ENCODE measurements around the gene SLC25A17.
"Not testable (repeated sequence)": the region's sequence is repeated elsewhere in the genome, so short reads cannot be mapped to it uniquely, and the experiment has no call there.

The SLC25A17 gene

DNA sequence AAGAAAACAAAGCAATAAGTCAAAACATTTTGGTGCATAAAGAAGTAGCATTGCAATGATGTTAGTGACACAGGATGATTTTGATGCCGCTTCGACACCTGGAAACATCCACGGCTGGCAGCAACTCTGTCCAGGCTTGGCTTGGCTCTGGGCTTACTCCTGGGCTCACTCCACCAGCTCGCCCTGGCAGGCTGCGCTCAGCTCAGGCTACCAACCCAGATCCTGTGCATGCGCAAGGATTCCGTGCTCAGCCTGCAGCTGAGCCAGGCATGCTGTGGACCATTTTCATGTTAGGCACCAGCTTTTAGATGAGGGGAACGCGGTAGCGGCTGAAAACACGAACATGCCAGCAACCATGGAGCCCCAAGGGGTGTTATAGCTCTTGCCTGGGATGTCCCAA is 66.0 kb downstream of the SLC25A17 start:
- no peak for DNase-seq (ENCODE audit: low spot score)

DNA sequence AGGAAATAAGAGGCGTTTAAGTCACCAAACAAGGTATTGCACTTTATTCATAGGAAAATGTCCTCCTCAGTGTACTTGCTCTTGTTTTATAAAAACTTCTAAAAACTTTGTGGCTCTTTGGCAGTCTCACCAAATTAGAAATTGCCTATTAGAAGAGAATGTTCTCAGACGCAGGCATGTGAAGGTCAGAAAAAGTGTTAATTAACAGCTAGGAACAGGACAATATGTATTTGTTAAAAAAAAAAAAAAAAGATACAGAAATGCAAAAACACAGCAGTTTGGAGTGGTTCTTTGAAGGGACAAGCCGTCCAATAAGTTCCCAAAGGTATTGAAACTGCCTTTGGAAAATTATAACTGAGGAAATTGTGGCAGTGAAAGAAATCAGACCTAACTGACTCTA is 67.9 kb downstream of the SLC25A17 start:
- no peak for DNase-seq (ENCODE audit: low spot score)

DNA sequence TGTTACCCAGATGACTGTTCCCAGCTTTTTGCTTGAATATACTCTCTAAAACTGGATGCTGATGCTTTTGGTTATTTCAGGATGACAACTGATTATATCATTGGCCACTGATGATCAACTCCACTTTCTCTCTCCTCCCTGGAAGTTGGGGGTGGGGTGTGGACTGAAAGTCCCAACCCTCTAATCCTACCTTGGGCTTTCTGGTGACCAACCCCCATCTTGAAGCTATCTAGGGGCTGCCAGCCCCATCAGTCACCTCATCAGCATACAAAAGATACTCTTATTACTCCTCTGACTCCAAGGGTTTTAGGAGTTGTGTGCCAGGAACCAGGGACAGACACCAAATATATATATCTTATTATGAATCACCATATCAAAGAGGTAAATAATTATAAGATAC is 69.3 kb downstream of the SLC25A17 start:
- no peak for DNase-seq (ENCODE audit: low spot score)

DNA sequence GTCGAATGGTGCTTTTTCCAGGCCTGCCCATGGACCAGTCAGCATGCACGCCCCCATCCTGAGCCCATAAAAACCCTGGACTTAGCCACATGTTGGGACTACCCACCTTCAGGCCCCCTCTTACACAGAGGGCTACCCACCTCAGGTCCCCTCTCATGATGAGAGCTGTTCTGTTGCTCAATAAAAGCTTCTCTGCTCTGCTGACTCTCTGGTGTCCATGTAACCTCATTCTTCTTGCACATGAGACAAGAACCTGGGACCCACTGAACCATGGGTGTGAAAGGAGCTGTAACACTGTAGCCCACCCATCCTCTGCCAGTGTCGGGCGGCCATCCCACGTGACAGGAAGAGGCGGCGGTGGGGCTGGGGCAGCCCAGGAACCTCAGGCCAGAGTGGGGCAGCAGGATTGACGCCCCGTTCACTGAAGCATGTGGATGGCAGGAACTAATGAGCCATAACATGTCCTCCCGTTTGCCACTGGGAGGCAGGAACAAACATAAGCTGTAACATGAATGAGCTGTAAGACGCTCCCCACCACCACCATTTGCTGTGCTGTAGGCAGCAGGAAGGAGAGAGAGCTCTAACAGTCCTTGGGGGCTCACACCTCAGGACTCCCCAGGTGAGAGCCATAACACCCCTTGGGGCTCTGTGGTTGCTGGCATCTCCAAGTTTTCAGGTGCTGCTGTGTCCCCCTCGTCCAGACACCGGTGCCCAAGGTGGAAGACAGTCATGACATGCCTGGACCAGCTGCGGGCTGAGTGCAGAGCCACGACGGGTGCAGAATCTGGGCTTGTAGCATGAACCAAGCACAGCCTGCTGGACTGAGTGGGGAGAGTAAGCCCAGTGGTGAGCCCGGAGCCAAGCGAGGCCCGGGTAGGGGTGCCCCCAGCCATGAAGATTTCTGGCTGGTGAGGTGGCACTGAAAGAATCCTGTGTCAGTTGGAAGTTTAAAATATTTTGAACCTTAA is 70.5 kb downstream of the SLC25A17 start:
- no peak for DNase-seq (ENCODE audit: low spot score)

DNA sequence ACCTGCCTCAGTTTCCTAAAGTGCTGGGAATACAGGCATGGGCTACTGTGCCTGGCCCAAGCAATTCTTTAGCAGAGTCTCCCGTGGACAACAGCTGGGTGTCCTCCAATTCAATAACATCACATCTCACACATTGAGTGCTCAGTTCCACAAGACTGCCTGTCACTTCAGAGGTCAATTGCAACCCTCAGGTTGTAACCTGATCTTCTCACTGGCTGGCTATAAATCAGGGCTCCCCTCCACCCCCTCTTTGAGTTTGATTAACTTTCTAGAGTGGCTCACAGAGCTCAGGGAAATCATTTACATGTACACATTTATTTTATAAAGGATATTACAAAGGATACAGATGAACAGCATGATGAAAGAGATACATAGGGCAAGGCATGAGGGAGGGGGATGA is 71.8 kb downstream of the SLC25A17 start:
- no peak for DNase-seq (ENCODE audit: low spot score)

DNA sequence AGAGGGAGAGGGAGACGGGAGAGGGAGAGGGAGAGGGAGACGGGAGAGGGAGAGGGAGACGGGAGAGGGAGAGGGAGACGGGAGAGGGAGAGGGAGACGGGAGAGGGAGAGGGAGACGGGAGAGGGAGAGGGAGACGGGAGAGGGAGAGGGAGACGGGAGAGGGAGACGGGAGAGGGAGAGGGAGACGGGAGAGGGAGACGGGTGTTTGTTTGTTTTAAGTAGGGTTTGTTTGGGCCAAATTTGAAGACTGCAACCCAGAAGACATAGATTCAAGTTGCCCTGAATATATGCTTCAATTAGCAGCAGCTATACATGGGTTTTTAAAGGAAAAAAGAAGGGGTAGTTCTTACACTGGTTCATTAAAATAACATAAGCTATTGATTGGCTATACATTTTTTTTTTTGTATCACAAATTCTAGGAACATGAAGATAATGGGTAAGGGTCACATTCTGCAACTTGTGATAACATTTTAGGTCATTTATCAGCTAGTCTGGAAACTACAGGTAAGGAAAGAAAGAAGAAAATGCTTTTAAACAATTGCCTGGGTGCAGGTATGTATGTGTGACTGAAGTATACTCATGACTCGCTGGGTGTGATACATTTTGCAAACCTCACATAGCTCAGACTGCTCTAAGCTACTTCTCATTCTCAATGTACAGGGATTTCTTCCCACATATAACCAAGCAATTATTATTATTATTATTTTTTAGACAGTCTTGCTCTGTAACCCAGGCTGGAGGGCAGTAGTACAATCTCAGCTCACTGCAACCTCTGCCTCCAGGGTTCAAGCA is 72.5 kb downstream of the SLC25A17 start:
- DNase-seq (ENCODE audit: low spot score): no peak

DNA sequence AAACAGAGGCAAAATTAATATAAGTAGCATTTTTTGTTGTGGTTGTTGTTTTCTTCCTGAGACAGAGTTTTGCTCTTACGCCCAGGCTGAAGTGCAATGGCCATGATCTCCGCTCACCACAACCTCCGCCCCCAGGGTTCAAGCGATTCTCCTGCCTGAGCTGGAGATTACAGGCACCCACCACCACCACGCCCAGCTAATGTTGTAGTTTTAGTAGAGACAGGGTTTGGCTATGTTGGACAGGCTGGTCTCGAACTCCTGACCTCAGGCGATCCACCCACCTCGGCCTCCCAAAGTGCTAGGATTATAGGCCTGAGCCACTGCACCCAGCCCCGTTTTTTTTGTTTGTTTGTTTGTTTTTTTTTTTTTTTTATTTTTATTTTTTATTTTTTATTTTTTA is 75.4 kb downstream of the SLC25A17 start:
- no peak for DNase-seq (ENCODE audit: low spot score)

DNA sequence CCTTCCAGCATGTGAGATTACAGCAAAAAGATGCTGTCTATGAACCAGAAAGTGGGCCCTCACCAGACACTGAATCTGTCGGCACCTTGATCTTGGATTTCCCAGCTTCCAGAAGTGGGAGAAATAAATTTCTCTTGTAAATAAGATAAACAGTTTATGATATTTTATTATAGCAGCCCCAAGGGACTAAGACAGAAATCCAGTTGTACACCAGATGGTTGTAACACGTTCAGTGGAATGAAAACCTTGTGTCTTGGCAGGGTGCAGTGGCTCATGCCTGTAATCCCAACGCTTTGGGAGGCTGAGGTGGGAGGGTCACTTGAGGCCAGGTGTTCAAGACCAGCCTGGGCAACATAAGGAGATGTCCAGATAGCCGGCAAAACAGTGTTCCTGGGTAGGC is 78.0 kb downstream of the SLC25A17 start:
- DNase-seq (ENCODE audit: low spot score): no peak

DNA sequence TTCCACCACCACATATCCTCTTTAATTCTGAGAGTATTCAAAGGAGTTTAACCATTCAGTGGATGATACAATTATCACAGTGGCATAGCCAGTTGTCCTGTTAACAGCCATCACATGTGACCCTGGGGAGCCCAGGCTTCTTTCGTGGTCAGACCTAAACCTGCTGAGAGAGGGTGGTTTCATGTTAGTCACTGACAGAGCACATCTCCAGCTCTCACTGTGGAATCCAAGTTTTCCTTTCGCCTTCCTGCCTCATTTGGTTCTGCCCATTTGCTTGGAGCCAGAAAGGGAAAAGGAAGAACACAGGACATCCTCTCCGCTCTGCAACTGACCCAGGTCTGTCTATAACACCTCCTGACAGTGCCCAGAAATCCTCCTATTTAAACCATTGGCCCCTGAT is 79.4 kb downstream of the SLC25A17 start:
- no peak for DNase-seq (ENCODE audit: low spot score)

DNA sequence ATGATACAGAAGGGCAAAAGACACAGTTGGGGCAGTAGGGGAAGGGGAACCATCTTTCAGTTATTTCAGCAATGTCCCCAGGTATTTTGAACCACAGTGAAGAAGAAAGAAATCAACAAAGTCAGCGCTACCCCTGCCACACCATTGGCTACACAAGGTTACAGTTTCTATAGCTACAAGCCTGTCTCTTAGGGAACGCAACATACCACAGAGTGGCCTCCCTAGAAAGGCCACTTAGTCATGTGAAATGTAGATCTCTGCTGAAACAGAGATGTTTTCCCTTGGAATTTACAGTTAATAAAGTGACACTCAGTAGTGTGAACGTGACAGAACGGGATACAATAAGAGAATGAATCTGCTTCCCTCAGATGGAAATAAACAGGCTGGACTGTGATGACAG is 85.2 kb downstream of the SLC25A17 start:
- no peak for DNase-seq (ENCODE audit: low spot score)

DNA sequence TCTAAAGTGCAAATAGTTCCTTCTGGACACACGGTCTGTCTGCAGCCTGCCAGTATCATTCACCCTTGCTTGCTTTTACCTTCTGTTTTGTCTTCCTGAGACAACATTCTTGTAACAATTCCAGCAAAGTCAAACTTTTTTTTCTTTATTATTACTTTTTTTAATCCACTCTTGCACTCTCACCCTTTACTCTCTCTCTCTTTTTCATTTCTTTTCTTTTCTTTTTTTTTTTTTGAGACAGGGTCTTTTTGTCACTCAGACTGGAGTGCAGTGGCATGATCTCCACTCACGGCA is 86.2 kb downstream of the SLC25A17 start:
- no peak for DNase-seq (ENCODE audit: low spot score)

DNA sequence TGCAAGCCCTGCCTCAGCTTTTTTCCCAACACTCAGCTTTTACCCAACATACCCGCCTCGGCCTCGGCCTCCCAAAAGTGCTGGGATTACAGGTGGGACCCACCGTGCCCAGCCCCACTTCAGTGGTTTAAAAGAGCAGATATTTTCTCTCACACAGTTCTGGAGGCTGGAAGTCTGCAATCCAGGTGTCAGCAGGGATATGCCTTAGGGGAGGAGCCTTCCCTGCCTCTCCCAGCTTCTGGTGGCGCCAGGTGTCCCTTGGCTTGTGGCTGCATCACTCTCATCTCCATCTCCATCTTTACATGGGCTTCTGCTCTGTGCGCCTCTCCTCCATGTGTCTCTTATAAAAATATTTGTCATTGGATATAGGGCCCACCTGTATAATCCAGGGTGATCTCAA is 89.9 kb downstream of the SLC25A17 start:
- DNase-seq (ENCODE audit: low spot score): no peak

DNA sequence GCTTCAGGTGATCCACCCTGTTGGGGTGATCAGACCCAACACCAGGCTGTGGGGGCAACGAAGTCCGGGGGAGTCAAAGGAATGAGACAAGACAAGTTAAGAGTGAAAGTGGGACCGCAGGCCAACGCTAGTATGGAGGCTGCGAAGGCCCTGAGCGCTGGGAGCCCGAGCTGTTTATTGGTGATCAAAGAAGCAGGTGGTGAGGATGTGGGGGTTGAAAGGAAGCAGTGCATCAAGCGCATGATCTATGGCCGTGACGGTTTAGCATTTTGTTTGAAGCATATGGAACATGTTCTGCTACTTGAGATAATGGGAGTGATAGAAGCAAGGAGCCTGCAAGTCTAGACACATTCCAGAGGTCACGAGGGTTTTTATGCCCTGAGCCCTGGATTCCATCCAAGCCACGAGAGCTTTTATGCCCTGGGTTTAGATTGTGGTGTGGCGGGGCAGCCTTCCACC is 90.4 kb downstream of the SLC25A17 start:
- DNase-seq (ENCODE audit: low spot score): no peak

DNA sequence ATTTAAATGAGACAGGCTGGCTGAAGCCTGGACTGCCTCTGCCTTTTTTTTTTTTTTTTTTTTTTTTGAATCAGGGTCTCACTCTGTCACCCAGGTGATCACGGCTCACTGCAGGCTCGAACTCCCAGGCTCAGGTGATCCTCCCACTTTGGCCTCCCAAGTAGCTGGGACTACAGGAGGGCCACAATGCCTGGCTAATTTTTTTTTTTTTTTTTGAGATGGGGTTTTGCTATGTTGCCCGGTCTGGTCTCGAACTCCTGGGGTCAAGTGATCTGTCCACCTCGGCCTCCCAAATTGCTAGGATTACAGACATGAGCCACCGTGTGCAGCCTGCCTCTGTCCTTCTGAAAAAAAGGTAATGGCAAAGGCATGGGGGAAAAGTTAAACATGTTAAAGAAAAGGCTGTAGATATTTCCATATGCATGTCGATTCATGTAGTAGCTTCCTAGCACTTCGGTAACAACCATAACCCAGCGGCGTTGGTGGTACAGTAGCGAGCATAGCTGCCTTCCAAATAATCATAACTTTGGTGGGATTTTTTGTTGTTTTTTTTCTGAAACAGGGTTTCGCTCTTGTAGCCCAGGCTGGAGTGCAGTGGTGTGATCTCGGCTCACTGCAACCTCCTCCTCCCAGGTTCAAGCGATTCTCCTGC is 91.1 kb downstream of the SLC25A17 start:
- no peak for DNase-seq (ENCODE audit: low spot score)

DNA sequence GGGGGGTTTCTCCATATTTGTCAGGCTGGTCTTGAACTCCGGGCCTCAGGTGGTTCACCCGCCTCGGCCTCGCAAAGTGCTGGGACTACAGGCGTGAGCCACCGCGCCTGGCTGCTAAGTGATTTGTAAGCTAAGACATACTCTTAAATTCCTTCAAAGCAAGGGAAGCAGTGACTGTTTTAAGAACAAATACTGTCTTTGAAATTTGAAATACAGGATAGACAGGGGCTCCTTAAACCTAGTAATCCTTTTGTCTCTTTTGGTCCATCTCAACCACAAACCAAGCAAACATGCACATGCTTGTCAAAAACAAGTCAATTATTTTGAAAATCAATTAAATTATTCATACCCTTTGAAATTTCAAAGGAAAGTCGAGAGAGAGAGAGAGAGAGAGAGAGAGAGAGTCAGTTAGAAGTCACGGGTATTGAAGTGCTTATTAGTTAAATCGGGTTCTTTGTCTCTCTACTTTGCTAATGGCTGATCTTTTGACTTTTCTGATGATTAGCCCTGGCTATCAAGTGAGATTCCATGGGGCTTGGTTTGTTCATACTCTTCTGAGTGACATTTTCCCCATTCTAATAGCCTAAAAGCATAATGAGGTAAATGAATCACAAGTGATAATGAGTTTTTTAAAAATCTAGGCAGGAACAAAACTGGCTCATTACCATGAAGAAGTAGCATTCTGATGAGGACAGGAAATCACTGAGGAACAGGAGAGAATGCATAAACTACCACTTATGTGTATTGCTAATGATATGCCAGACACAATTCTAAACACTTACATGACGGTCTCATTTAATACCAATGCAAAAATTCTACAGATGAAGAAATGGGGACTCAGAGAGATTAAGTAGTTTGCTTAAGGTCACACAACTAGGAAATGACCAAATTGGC is 91.8 kb downstream of the SLC25A17 start:
- DNase-seq (ENCODE audit: low spot score): no peak

DNA sequence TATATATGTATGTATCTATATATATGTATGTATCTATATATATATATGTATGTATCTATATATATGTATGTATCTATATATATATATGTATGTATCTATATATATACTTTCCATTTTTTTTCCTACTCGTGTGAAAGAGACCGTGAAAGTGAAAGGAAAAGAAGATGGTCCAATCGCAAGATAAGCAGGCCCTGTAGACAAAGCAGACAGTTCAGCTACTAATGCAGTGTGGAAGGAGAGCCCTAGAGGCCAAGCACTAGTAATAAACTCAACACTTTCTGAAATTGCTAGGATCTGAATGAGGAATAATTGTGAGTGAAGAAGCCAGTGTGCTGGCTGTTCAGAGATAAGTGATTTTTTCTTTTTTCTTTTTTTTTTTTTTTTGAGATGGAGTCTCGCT is 92.6 kb downstream of the SLC25A17 start:
- DNase-seq (ENCODE audit: low spot score): no peak

DNA sequence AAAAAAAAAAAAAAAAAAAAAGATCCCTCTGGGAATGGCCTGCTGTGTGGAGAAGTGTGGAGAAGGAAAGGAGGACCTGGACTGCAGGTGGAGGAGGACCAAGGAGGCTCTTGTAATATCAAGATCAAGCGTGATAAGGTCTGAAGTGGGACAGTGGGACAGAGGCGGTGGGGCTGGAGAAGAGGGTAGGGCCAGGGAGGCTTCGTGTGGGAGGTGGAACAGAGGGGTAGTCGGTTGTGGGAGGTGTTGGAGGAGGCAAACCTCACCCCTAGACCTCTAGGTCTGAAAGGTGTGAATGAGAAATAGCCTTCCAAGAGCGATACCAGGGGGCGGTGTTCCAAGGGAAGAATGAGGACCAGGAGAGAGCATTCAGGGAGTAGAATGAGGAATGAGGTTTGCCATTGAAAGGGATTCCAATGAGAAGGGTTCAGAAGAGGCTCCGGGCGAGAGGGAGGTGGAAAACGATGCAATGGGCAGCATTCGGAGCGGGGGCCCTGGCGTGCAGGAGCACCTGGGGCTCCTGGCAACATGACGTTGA is 95.7 kb downstream of the SLC25A17 start:
- DNase-seq (ENCODE audit: low spot score): no peak

DNA sequence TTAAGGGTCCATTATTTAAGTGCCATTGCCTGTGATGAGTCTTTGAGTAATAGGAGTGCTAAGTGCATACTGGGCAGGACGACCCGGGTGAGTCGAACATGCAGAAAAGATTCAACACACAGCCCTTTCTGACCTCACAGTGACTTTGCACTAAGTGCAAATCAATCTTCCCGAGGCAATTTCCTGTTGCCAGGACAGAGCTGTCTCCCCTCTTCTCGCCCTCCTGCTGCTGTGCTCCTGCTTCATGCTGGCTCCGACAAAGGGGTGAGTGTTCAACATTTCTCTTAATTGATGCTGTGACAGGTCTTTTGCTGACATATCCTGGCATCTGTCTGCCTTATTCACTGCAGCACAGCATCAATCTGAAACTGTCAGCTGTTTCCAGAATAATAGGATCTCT is 97.9 kb downstream of the SLC25A17 start:
- DNase-seq (ENCODE audit: low spot score): peak; percentile 37

DNA sequence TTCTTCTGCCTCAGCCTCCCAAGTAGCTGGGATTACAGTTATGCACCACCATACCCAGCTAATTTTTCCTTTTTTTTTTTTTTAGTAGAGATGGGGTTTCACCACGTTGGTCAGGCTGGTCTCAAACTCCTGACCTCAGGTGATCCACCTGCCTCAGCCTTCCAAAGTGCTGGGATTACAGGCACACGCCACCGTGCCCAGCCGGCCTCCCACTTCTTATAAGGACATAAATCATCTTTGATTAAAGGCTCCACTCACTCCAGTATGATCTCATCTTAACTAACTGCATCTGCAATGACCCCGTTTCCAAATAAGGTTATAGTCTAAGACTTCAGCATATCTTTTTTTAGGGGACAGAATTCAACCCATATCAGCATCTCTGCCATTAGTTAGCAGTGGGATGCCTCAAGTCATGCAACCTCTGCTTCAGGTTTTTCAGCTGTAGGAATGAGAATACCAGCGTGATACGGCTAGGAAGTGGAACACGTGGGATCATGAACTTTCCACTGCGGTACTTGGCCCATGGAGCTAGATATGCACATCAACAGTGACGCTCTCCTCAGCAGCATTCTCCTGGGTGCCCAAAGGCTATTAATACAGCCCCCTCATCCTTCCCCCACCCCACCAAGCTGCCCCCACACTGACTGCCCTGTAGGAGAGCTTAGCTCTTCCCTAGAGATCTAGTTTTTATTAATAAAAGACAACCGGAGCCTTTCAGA is 98.4 kb downstream of the SLC25A17 start:
- DNase-seq (ENCODE audit: low spot score): no peak

DNA sequence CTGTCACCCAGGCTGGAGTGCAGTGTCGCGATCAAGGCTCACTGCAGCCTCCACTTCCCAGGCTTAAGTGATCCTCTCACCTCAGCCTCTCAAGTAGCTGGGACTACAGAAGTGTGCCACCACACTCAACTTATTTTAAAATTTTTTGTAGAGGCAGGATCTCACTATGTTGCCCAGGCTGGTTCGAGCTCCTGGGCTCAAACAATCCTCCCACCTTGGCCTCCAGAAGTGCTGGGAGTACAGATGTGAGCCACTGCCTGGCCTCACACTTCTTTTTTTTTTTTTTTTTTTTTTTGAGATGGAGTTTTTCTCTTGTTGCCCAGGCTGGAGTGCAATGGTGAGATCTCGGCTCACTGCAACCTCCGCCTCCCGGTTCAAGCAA is 99.0 kb downstream of the SLC25A17 start:
- not testable (repeated sequence) for DNase-seq (ENCODE audit: low spot score)

All from iPS-NIHi11 (cell line).